WTC11 (cell line): Measurements from ENCODE around the gene PGAM5. TPM values are rescaled to one million over a fixed set of nuclear protein-coding genes. Genes with fewer than 3 reads are reported as not detected.

ENCODE experiments used
- ATF2 ChIP-seq: sonication (generic); formaldehyde crosslinking; IDR thresholded peaks from 2 replicates; pipeline ENCODE4 v1.8.1; 2022; ENCODE audit warnings: low read depth, missing genetic modification reagents, borderline replicate concordance
- CREB1 ChIP-seq: sonication (generic); formaldehyde crosslinking; IDR thresholded peaks from 2 replicates; pipeline ENCODE4 v1.8.0; 2023; ENCODE audit warnings: mild to moderate bottlenecking, missing genetic modification reagents
- E2F4 ChIP-seq: sonication (generic); formaldehyde crosslinking; IDR thresholded peaks from 2 replicates; pipeline ENCODE4 v1.8.1; 2022; ENCODE audit warnings: low read depth, mild to moderate bottlenecking, moderate library complexity, missing genetic modification reagents, borderline replicate concordance
- FOXJ3 ChIP-seq: sonication (generic); formaldehyde crosslinking; IDR thresholded peaks from 2 replicates; pipeline ENCODE4 v1.9.0; 2021; ENCODE audit warnings: missing genetic modification reagents, mild to moderate bottlenecking, borderline replicate concordance
- FOXP4 ChIP-seq: sonication (generic); formaldehyde crosslinking; IDR thresholded peaks from 2 replicates; pipeline ENCODE4 v1.8.0; 2022; ENCODE audit warnings: mild to moderate bottlenecking, missing genetic modification reagents
- HMGXB4 ChIP-seq: sonication (generic); formaldehyde crosslinking; IDR thresholded peaks from 2 replicates; pipeline ENCODE4 v1.8.1; 2023; ENCODE audit warnings: mild to moderate bottlenecking, moderate library complexity, missing genetic modification reagents
- IRF2 ChIP-seq: sonication (generic); formaldehyde crosslinking; IDR thresholded peaks from 2 replicates; pipeline ENCODE4 v1.8.0; 2022; ENCODE audit warnings: low read depth, missing genetic modification reagents, borderline replicate concordance
- JUN ChIP-seq: sonication (generic); formaldehyde crosslinking; IDR thresholded peaks from 2 replicates; pipeline ENCODE4 v1.8.0; 2023; ENCODE audit warnings: mild to moderate bottlenecking, missing genetic modification reagents
- KAT7 ChIP-seq: sonication (generic); formaldehyde crosslinking; IDR thresholded peaks from 2 replicates; pipeline ENCODE4 v1.8.1; 2023; ENCODE audit warnings: missing genetic modification reagents, mild to moderate bottlenecking, borderline replicate concordance
- MXD4 ChIP-seq: fragments of 250-450 bp; sonication (Bioruptor Pico); IDR thresholded peaks from 2 replicates; pipeline ENCODE4 v1.8.0; 2021; ENCODE audit warnings: mild to moderate bottlenecking, moderate library complexity, borderline replicate concordance
- NR1H2 ChIP-seq: sonication (generic); formaldehyde crosslinking; IDR thresholded peaks from 2 replicates; pipeline ENCODE4 v1.9.0; 2021; ENCODE audit warnings: mild to moderate bottlenecking, moderate library complexity, missing genetic modification reagents
- SMAD3 ChIP-seq: sonication (generic); formaldehyde crosslinking; IDR thresholded peaks from 2 replicates; pipeline ENCODE4 v1.8.0; 2022; ENCODE audit warnings: missing genetic modification reagents, mild to moderate bottlenecking, borderline replicate concordance
- SOX15 ChIP-seq: fragments of 250-450 bp; sonication (Bioruptor Pico); IDR thresholded peaks from 2 replicates; pipeline ENCODE4 v1.9.0; 2021; ENCODE audit warnings: mild to moderate bottlenecking
- TEAD1 ChIP-seq: sonication (generic); formaldehyde crosslinking; IDR thresholded peaks from 2 replicates; pipeline ENCODE4 v1.8.0; 2022; ENCODE audit warnings: mild to moderate bottlenecking, missing genetic modification reagents
- ZNF416 ChIP-seq: fragments of 250-450 bp; sonication (Bioruptor Pico); IDR thresholded peaks from 2 replicates; pipeline ENCODE4 v1.9.0; 2021; ENCODE audit warnings: mild to moderate bottlenecking, inconsistent platforms
- ZNF512 ChIP-seq: sonication (generic); formaldehyde crosslinking; IDR thresholded peaks from 2 replicates; pipeline ENCODE4 v1.8.1; 2022; ENCODE audit warnings: missing genetic modification reagents, borderline replicate concordance
- ZNF671 ChIP-seq: fragments of 250-450 bp; sonication (Bioruptor Pico); IDR thresholded peaks from 2 replicates; pipeline ENCODE4 v1.8.0; 2021; ENCODE audit warnings: mild to moderate bottlenecking
- total RNA-seq: library from RNA; stranded (reverse); gene quantifications from 3 replicates; pipeline ENCODE4 v1.2.3, GENCODE V29; 2021
- TF ChIP-seq, protein P1 (sequence below): sonication (generic); formaldehyde crosslinking; IDR thresholded peaks from 2 replicates; pipeline ENCODE4 v1.8.1; 2022; ENCODE audit warnings: mild to moderate bottlenecking, missing genetic modification reagents, moderate library complexity, borderline replicate concordance
- TF ChIP-seq, protein P2 (sequence below): sonication (generic); formaldehyde crosslinking; IDR thresholded peaks from 2 replicates; pipeline ENCODE4 v1.8.1; 2023; ENCODE audit warnings: mild to moderate bottlenecking, missing genetic modification reagents, moderate library complexity
- TF ChIP-seq, protein P3 (sequence below): sonication (generic); formaldehyde crosslinking; IDR thresholded peaks from 2 replicates; pipeline ENCODE4 v1.8.0; 2023; ENCODE audit warnings: mild to moderate bottlenecking, missing genetic modification reagents

PGAM5 gene
- total RNA-seq, 1 experiment from 2014 or later, result 89.7 TPM

GRCh38 chr12:132687211-132688164 is 23.2 kb upstream of the PGAM5 start, which contains the start of the genes POLE and PXMP2 (continued):
- TF ChIP-seq CREB1 (CRISPR knock-in tag) (no peak), ZNF416 (CRISPR knock-in tag) (no peak), FOXJ3 (no peak), TEAD1 (CRISPR knock-in tag) (peak; percentile 68), IRF2 (no peak), SMAD3 (CRISPR knock-in tag) (no peak; the same call in 1 of the 2 replicates), ZNF512 (CRISPR knock-in tag) (no peak), KAT7 (no peak), E2F4 (CRISPR knock-in tag) (peak; percentile 74; the same call in 1 of the 2 replicates), HMGXB4 (CRISPR knock-in tag) (peak; percentile 86), NR1H2 (CRISPR knock-in tag) (no peak; the same call in 1 of the 2 replicates), MXD4 (CRISPR knock-in tag) (no peak), JUN (no peak), ZNF671 (CRISPR knock-in tag) (no peak), FOXP4 (CRISPR knock-in tag) (peak; percentile 37; the same call in 1 of the 2 replicates), SOX15 (CRISPR knock-in tag) (no peak), ATF2 (no peak)
- TF ChIP-seq, protein P1, sequence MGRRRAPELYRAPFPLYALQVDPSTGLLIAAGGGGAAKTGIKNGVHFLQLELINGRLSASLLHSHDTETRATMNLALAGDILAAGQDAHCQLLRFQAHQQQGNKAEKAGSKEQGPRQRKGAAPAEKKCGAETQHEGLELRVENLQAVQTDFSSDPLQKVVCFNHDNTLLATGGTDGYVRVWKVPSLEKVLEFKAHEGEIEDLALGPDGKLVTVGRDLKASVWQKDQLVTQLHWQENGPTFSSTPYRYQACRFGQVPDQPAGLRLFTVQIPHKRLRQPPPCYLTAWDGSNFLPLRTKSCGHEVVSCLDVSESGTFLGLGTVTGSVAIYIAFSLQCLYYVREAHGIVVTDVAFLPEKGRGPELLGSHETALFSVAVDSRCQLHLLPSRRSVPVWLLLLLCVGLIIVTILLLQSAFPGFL, result no peak
- TF ChIP-seq, protein P2, sequence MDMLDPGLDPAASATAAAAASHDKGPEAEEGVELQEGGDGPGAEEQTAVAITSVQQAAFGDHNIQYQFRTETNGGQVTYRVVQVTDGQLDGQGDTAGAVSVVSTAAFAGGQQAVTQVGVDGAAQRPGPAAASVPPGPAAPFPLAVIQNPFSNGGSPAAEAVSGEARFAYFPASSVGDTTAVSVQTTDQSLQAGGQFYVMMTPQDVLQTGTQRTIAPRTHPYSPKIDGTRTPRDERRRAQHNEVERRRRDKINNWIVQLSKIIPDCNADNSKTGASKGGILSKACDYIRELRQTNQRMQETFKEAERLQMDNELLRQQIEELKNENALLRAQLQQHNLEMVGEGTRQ (CRISPR knock-in tag), result peak; percentile 40
- TF ChIP-seq, protein P3, sequence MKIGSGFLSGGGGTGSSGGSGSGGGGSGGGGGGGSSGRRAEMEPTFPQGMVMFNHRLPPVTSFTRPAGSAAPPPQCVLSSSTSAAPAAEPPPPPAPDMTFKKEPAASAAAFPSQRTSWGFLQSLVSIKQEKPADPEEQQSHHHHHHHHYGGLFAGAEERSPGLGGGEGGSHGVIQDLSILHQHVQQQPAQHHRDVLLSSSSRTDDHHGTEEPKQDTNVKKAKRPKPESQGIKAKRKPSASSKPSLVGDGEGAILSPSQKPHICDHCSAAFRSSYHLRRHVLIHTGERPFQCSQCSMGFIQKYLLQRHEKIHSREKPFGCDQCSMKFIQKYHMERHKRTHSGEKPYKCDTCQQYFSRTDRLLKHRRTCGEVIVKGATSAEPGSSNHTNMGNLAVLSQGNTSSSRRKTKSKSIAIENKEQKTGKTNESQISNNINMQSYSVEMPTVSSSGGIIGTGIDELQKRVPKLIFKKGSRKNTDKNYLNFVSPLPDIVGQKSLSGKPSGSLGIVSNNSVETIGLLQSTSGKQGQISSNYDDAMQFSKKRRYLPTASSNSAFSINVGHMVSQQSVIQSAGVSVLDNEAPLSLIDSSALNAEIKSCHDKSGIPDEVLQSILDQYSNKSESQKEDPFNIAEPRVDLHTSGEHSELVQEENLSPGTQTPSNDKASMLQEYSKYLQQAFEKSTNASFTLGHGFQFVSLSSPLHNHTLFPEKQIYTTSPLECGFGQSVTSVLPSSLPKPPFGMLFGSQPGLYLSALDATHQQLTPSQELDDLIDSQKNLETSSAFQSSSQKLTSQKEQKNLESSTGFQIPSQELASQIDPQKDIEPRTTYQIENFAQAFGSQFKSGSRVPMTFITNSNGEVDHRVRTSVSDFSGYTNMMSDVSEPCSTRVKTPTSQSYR, result no peak
